GM12875 (cell line): Measurements from ENCODE around the gene DFFB.

ENCODE experiments used
- H3K4me3 ChIP-seq: one replicate; pipeline ENCODE4 v1.5.1; 2011; ENCODE audit warnings: low read depth, low read length, control low read depth
- CTCF ChIP-seq: IDR thresholded peaks from 2 replicates; pipeline ENCODE4 v1.5.1; 2011; ENCODE audit warnings: low read depth, mild to moderate bottlenecking, control low read depth, inconsistent platforms, low read length, moderate library complexity, borderline replicate concordance; ENCODE audit not compliant: insufficient read depth

DFFB gene

GRCh38 chr1:3816331-3817137 lies 40.7 kb upstream of the DFFB start:
- no peak overlapping the region for H3K4me3 ChIP-seq
- no peak for TF ChIP-seq CTCF

- TF ChIP-seq CTCF: no peak
- H3K4me3 ChIP-seq: no peak overlapping the region
These were observed 40.0 kb upstream of the DFFB start for GRCh38 chr1:3817138-3817740.

GRCh38 chr1:3817821-3818597 lies 39.3 kb upstream of the DFFB start:
- no peak for TF ChIP-seq CTCF
- no peak overlapping the region for H3K4me3 ChIP-seq

GRCh38 chr1:3819771-3820200 lies 37.5 kb upstream of the DFFB start:
- no peak overlapping the region for H3K4me3 ChIP-seq
- TF ChIP-seq CTCF: no peak

GRCh38 chr1:3820316-3820715 lies 37.0 kb upstream of the DFFB start:
- no peak overlapping the region for H3K4me3 ChIP-seq
- TF ChIP-seq CTCF: no peak

- TF ChIP-seq CTCF: no peak
- no peak overlapping the region for H3K4me3 ChIP-seq
These were observed 36.3 kb upstream of the DFFB start for GRCh38 chr1:3821004-3821403.
